ENCODE data around the gene RIC8B. TPM values are rescaled to one million over a fixed set of nuclear protein-coding genes. Genes with fewer than 3 reads are reported as not detected.

Gene RIC8B
- total and polyA plus RNA-seq, 2 of the 13 experiments (the other 11 are each of a cell fraction or from before 2014, with no cell fraction given) = 5.1 to 7.5 TPM

GRCh38 chr12:106855221-106855758 lies 80.8 kb downstream of the RIC8B start (continued):
- TF ChIP-seq TSC22D2 (CRISPR knock-in tag; IDR thresholded peaks at IDR 0.05; ENCODE audit: borderline replicate concordance) (no peak), SRSF9 (IDR thresholded peaks at IDR 0.05; ENCODE audit: borderline replicate concordance, insufficient read depth, low read depth, low read length, poor library complexity, severe bottlenecking) (no peak), NR3C1 (CRISPR knock-in tag; IDR thresholded peaks at IDR 0.05) (no peak), NFE2L2 (IDR thresholded peaks at IDR 0.05; ENCODE audit: low read length) (no peak), ZNF34 (CRISPR knock-in tag; IDR thresholded peaks at IDR 0.05; ENCODE audit: borderline replicate concordance) (no peak), NFYB (CRISPR knock-in tag; IDR thresholded peaks at IDR 0.05) (peak; percentile 9; the same call in 1 of the 2 replicates), CREM (IDR thresholded peaks at IDR 0.05) (peak; percentile 86), CREM (CRISPR knock-in tag; IDR thresholded peaks at IDR 0.05) (no peak), AGO1 (IDR thresholded peaks at IDR 0.05; ENCODE audit: low read depth, low read length, poor library complexity, severe bottlenecking) (no peak), ELF1 (CRISPR knock-in tag; IDR thresholded peaks at IDR 0.05) (peak; percentile 40; the same call in 1 of the 2 replicates), YEATS2 (CRISPR knock-in tag; IDR thresholded peaks at IDR 0.05; ENCODE audit: borderline replicate concordance) (no peak), ZNF331 (CRISPR knock-in tag; IDR thresholded peaks at IDR 0.05) (peak; percentile 82; the same call in 1 of the 2 replicates), HMGXB4 (CRISPR knock-in tag; IDR thresholded peaks at IDR 0.05; ENCODE audit: borderline replicate concordance in 1 of 2, low read depth in 1 of 2) (no peak), NKX3-1 (CRISPR knock-in tag; IDR thresholded peaks at IDR 0.05) (0 out of 2 replicates have a peak, but pooled peaks have one; percentile 39), EHMT2 (IDR thresholded peaks at IDR 0.05; ENCODE audit: borderline replicate concordance, low read depth, low read length) (0 out of 2 replicates have a peak, but pooled peaks have one; percentile 23), MBD4 (IDR thresholded peaks at IDR 0.05; ENCODE audit: borderline replicate concordance, low read length) (0 out of 2 replicates have a peak, but pooled peaks have one; percentile 26), RAD51 (IDR thresholded peaks at IDR 0.05; ENCODE audit: borderline replicate concordance) (no peak), TGIF2 (CRISPR knock-in tag; IDR thresholded peaks at IDR 0.05) (no peak; the same call in 1 of the 2 replicates), KAT8 (CRISPR knock-in tag; IDR thresholded peaks at IDR 0.05) (peak; percentile 58; the same call in 1 of the 2 replicates), NR1H2 (CRISPR knock-in tag; IDR thresholded peaks at IDR 0.05; ENCODE audit: borderline replicate concordance, low read depth) (no peak), NR2C2 (CRISPR knock-in tag; IDR thresholded peaks at IDR 0.05; ENCODE audit: borderline replicate concordance) (peak; percentile 88)
- TF ChIP-seq, protein P1, sequence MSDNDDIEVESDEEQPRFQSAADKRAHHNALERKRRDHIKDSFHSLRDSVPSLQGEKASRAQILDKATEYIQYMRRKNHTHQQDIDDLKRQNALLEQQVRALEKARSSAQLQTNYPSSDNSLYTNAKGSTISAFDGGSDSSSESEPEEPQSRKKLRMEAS (IDR thresholded peaks at IDR 0.05) = peak; percentile 22; the same call in 1 of the 2 replicates
- TF ChIP-seq, protein P2, sequence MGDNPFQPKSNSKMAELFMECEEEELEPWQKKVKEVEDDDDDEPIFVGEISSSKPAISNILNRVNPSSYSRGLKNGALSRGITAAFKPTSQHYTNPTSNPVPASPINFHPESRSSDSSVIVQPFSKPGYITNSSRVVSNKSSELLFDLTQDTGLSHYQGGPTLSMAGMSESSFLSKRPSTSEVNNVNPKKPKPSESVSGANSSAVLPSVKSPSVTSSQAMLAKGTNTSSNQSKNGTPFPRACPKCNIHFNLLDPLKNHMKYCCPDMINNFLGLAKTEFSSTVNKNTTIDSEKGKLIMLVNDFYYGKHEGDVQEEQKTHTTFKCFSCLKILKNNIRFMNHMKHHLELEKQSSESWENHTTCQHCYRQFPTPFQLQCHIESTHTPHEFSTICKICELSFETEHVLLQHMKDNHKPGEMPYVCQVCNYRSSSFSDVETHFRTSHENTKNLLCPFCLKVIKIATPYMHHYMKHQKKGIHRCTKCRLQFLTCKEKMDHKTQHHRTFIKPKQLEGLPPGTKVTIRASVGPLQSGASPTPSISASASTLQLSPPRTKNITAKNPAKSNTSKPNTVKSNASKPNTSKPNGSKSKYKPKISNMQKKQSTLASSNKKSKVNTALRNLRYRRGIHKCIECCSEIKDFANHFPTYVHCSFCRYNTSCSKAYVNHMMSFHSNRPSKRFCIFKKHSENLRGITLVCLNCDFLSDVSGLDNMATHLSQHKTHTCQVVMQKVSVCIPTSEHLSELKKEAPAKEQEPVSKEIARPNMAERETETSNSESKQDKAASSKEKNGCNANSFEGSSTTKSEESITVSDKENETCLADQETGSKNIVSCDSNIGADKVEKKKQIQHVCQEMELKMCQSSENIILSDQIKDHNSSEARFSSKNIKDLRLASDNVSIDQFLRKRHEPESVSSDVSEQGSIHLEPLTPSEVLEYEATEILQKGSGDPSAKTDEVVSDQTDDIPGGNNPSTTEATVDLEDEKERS (CRISPR knock-in tag; IDR thresholded peaks at IDR 0.05) = peak; percentile 66; the same call in 1 of the 2 replicates
- TF ChIP-seq, protein P3, sequence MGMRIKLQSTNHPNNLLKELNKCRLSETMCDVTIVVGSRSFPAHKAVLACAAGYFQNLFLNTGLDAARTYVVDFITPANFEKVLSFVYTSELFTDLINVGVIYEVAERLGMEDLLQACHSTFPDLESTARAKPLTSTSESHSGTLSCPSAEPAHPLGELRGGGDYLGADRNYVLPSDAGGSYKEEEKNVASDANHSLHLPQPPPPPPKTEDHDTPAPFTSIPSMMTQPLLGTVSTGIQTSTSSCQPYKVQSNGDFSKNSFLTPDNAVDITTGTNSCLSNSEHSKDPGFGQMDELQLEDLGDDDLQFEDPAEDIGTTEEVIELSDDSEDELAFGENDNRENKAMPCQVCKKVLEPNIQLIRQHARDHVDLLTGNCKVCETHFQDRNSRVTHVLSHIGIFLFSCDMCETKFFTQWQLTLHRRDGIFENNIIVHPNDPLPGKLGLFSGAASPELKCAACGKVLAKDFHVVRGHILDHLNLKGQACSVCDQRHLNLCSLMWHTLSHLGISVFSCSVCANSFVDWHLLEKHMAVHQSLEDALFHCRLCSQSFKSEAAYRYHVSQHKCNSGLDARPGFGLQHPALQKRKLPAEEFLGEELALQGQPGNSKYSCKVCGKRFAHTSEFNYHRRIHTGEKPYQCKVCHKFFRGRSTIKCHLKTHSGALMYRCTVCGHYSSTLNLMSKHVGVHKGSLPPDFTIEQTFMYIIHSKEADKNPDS (CRISPR knock-in tag; IDR thresholded peaks at IDR 0.05) = peak; percentile 84; the same call in 1 of the 2 replicates

Data from HepG2 (cell line).